ENCODE measurements around the gene CINP. TPM values are rescaled to one million over a fixed set of nuclear protein-coding genes. Genes with fewer than 3 reads are reported as not detected.

The CINP gene
- polyA plus RNA-seq, 3 donors, result 40.8 to 42.8 (median 41.0) TPM

Other genes starting within 250 kb of the CINP start
- 10 to 100 TPM; 27.9 to 30.4 (median 29.6) TPM for gene WDR20, start 223.0 kb downstream of the CINP start, polyA plus RNA-seq (ENCODE audit: insufficient read length in 3 of 3)
- 10 to 100 TPM; 24.3 to 24.8 (median 24.6) TPM for gene MOK, start 57.7 kb downstream of the CINP start, polyA plus RNA-seq (ENCODE audit: insufficient read length in 3 of 3)
- 10 to 100 TPM; 11.6 to 13.4 (median 12.6) TPM for gene ZNF839, start 43.1 kb downstream of the CINP start, polyA plus RNA-seq (ENCODE audit: insufficient read length in 3 of 3)
- gene TECPR2, start 51 bp upstream of the CINP start, polyA plus RNA-seq (ENCODE audit: insufficient read length in 3 of 3), result 10 to 100 TPM; 15.0 to 19.0 (median 16.0) TPM
- gene ANKRD9, start 146.9 kb upstream of the CINP start, polyA plus RNA-seq (ENCODE audit: insufficient read length in 3 of 3), result 1 to 10 TPM; 4.8 to 6.0 (median 5.1) TPM
- 10 to 100 TPM; 32.1 to 39.4 (median 32.3) TPM for gene RCOR1, start 229.8 kb upstream of the CINP start, polyA plus RNA-seq (ENCODE audit: insufficient read length in 3 of 3)